GM12801 (cell line): ENCODE results near the gene PRR14.

ENCODE experiments used
- TF ChIP-seq, protein P1 (sequence below): IDR thresholded peaks from one replicate; pipeline ENCODE4 v1.5.1; 2011; ENCODE audit warnings: control low read depth; ENCODE audit not compliant: insufficient read length; ENCODE audit errors: extremely low read depth

The PRR14 gene

GRCh38 chr16:30700491-30700890 lies 49.7 kb downstream of the PRR14 start:
- TF ChIP-seq, protein P1, sequence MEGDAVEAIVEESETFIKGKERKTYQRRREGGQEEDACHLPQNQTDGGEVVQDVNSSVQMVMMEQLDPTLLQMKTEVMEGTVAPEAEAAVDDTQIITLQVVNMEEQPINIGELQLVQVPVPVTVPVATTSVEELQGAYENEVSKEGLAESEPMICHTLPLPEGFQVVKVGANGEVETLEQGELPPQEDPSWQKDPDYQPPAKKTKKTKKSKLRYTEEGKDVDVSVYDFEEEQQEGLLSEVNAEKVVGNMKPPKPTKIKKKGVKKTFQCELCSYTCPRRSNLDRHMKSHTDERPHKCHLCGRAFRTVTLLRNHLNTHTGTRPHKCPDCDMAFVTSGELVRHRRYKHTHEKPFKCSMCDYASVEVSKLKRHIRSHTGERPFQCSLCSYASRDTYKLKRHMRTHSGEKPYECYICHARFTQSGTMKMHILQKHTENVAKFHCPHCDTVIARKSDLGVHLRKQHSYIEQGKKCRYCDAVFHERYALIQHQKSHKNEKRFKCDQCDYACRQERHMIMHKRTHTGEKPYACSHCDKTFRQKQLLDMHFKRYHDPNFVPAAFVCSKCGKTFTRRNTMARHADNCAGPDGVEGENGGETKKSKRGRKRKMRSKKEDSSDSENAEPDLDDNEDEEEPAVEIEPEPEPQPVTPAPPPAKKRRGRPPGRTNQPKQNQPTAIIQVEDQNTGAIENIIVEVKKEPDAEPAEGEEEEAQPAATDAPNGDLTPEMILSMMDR: no peak

GRCh38 chr16:30700971-30701370 lies 50.2 kb downstream of the PRR14 start:
- TF ChIP-seq, protein P1: no peak

GRCh38 chr16:30703971-30704370 lies 53.2 kb downstream of the PRR14 start:
- TF ChIP-seq, protein P1: no peak
